Transverse colon (tissue), 4 donors: ENCODE data around the gene TJP2. TPM values are rescaled to one million over a fixed set of nuclear protein-coding genes. Genes with fewer than 3 reads are reported as not detected.

ENCODE experiments used
- DNase-seq: peaks from one replicate; pipeline ENCODE4 v3.0.0-alpha.2; 2019
- H3K27ac ChIP-seq, 4 donors: fragments of 200-600 bp; sonication (generic); 2 replicates each; pipeline ENCODE4 v1.5.1; 2016 to 2018; ENCODE audit warnings: inconsistent platforms in 4 of 4
- H3K27me3 ChIP-seq: fragments of 200-600 bp; sonication (generic); 2 replicates; pipeline ENCODE4 v1.5.1; 2017; ENCODE audit warnings: inconsistent platforms
- H3K36me3 ChIP-seq, 4 donors: fragments of 200-600 bp; sonication (generic); 2 replicates each; pipeline ENCODE4 v1.5.1; 2017 to 2019; ENCODE audit warnings: inconsistent platforms in 4 of 4
- H3K4me1 ChIP-seq, 4 donors: fragments of 200-600 bp; sonication (generic); 2 replicates each; pipeline ENCODE4 v1.5.1; 2017 to 2020; ENCODE audit warnings: inconsistent platforms in 4 of 4
- H3K4me3 ChIP-seq, 4 donors: fragments of 200-600 bp; sonication (generic); 1 replicate in 1 of 4; 2 replicates in 3 of 4; pipeline versions ENCODE4 v1.5.1 to v1.6.1; 2017 to 2019; ENCODE audit warnings: inconsistent platforms in 4 of 4
- H3K9me3 ChIP-seq, 2 donors: fragments of 200-600 bp; sonication (generic); 2 replicates each; pipeline ENCODE4 v1.5.1; 2017 to 2019; ENCODE audit warnings: inconsistent platforms in 2 of 2
- EP300 ChIP-seq: sonication (generic); formaldehyde crosslinking; IDR thresholded peaks from one replicate; pipeline ENCODE4 v1.6.1; 2017; ENCODE audit warnings: antibody characterized with exemption, low read depth
- POLR2A ChIP-seq: fragments of 450-650 bp; IDR thresholded peaks from one replicate; pipeline ENCODE4 v1.6.1; 2016; ENCODE audit warnings: antibody characterized with exemption, mild to moderate bottlenecking, moderate library complexity
- POLR2AphosphoS5 ChIP-seq, 3 donors: sonication (generic); formaldehyde crosslinking; IDR thresholded peaks; one replicate each; pipeline ENCODE4 v1.6.1; 2016; ENCODE audit warnings: antibody characterized with exemption in 3 of 3
- WGBS, 2 donors: methylation state at CpG; one replicate each; pipeline ENCODE4 v1.1.5; 2018; ENCODE audit warnings: low coverage in 1 of 2; 5-methylcytosine and 5-hydroxymethylcytosine counted together
- in situ Hi-C, 4 donors: fragments of 200-750 bp; cut with MboI; loops; one replicate each; pipeline versions ENCODE4 v1.15.0 to v1.15.1; 2017; ENCODE audit warnings: low sequenced_read_pairs in 3 of 4, low pct_ligation_motif_present in 1 of 4, low pct_unique_long_range_greater_than_20kb in 1 of 4
- intact Hi-C: fragments of 100-400 bp; cut with DNase I; formaldehyde crosslinking; loops from one replicate; pipeline ENCODE4 v1.15.1; 2023; ENCODE audit warnings: low total_unique reads
- total RNA-seq, 4 donors: library from RNA; depleted of rRNA; stranded (reverse); fragments of >200 nt; gene quantifications; one replicate each; pipeline ENCODE4 v1.1.0, GENCODE V29; 2016
- TF ChIP-seq, protein P1 (sequence below), 5 experiments: fragments of 200-600 bp in 3 of 5; fragments of 450-650 bp in 2 of 5; sonication (generic) in 3 of 5; IDR thresholded peaks; 1 replicate in 2 of 5; 2 replicates in 3 of 5; pipeline ENCODE4 v1.5.1; 2016 to 2017; ENCODE audit warnings: antibody characterized with exemption in 5 of 5, inconsistent platforms in 3 of 5, mild to moderate bottlenecking in 2 of 5, moderate library complexity in 1 of 5

The TJP2 gene
- total RNA-seq, 4 donors from 2014 or later: 128 to 282 (median 202) TPM

DNA sequence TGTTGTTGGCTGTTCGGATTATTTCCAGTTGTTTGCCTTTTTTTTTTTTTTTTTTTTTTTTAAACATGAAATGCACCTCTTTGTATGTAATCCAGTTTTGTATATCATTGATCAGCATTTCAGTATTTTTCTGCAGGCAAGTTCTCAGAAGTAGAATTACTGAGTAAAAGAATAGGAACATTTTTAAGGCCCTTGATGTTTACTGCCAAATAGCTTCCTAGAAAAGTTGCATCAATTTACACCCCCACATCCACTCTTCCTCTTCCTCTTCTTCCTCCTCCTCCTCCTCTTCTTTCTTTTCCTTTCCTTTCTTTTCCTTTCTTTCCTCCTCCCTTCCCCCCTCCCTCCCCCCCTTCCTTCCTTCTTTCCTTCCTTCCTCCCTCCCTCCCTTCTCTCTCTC, 81.5 kb downstream of the TJP2 start:
- H3K27ac ChIP-seq: no peak overlapping the region
- no peaks in the 10 kb centered on the region for H3K27me3 ChIP-seq
- WGBS, 2 donors: 90 to 94% methylated on average over 1 of the region's 1 CpG
- in situ Hi-C loops (no loop called here), intact Hi-C loops (no loop called here)
- no peaks in the 10 kb centered on the region for H3K9me3 ChIP-seq
- TF ChIP-seq, protein P1, sequence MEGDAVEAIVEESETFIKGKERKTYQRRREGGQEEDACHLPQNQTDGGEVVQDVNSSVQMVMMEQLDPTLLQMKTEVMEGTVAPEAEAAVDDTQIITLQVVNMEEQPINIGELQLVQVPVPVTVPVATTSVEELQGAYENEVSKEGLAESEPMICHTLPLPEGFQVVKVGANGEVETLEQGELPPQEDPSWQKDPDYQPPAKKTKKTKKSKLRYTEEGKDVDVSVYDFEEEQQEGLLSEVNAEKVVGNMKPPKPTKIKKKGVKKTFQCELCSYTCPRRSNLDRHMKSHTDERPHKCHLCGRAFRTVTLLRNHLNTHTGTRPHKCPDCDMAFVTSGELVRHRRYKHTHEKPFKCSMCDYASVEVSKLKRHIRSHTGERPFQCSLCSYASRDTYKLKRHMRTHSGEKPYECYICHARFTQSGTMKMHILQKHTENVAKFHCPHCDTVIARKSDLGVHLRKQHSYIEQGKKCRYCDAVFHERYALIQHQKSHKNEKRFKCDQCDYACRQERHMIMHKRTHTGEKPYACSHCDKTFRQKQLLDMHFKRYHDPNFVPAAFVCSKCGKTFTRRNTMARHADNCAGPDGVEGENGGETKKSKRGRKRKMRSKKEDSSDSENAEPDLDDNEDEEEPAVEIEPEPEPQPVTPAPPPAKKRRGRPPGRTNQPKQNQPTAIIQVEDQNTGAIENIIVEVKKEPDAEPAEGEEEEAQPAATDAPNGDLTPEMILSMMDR (IDR thresholded peaks at IDR 0.05): no peak
- no peak for TF ChIP-seq POLR2AphosphoS5 (IDR thresholded peaks at IDR 0.05)
- H3K36me3 ChIP-seq: peaks cover 0 to 18% (median 8%) of the 10 kb centered on the region in 4 donors
- no peaks in the 10 kb centered on the region for H3K4me1 ChIP-seq
- no peak for DNase-seq
- H3K4me3 ChIP-seq: no peak overlapping the region

DNA sequence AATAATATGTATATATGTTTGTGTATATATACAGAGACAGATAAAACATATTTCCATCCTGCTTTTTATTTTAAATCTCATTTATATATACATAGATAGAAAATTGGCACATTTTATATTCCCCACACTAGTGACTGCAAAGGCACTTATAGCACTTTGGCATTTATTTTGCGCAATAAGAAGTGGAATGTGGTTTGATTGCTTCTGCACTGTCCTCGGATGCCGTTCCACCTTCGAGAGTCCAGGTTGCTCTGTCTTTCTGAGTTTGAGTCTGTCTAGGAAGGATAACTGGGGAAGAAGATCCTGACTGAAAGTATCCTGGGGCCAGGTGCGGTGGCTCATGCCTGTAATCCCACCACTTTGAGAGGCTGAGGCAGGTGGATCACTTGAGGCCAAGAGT, 84.5 kb downstream of the TJP2 start:
- no peak overlapping the region for H3K4me3 ChIP-seq
- H3K4me1 ChIP-seq: no peaks in the 10 kb centered on the region
- TF ChIP-seq POLR2AphosphoS5 (IDR thresholded peaks at IDR 0.05): no peak
- TF ChIP-seq, protein P1 (IDR thresholded peaks at IDR 0.05): no peak
- no peak for TF ChIP-seq POLR2A
- TF ChIP-seq EP300: no peak
- no peak for DNase-seq
- no peaks in the 10 kb centered on the region for H3K27me3 ChIP-seq
- H3K9me3 ChIP-seq: no peaks in the 10 kb centered on the region
- no peak overlapping the region for H3K27ac ChIP-seq
- 76 to 83% methylated on average over 4 to 5 of the region's 5 CpGs for WGBS, 2 donors
- in situ Hi-C loops: no loop called here
- intact Hi-C loops: no loop called here
- peaks cover 0 to 10% (median 0%) of the 10 kb centered on the region in 4 donors for H3K36me3 ChIP-seq

DNA sequence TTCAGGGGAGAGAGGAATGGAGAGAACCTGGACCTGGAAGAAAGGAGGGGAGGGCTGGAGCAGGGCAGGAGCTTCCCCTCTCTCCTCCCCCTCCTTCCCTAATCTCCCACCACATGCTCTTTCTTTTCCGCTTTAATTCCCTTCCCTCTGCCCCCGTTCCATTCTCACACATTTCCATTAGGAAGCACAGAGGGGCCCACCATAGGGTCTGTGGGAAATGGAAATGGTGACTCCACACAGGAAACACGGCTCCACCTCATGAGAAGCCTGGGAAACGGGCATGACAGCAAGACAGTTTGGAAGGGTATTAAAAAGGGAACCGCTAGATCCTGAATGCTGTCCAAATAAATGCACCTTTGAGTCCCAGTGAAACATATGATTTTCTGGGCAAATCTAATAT, 86.1 kb downstream of the TJP2 start:
- Histone ChIP-seq H3K27ac (no peak overlapping the region), H3K27me3 (no peaks in the 10 kb centered on the region), H3K4me1 (no peaks in the 10 kb centered on the region), H3K9me3 (no peaks in the 10 kb centered on the region), H3K36me3 (no peaks in the 10 kb centered on the region), H3K4me3 (no peak overlapping the region)
- 57 to 75% methylated on average over 3 to 4 of the region's 5 CpGs for WGBS, 2 donors
- TF ChIP-seq, protein P1 (IDR thresholded peaks at IDR 0.05): no peak
- TF ChIP-seq POLR2A: no peak
- TF ChIP-seq EP300: no peak
- no peak for TF ChIP-seq POLR2AphosphoS5 (IDR thresholded peaks at IDR 0.05)
- intact Hi-C loops (no loop called here), in situ Hi-C loops (no loop called here)
- no peak for DNase-seq

DNA sequence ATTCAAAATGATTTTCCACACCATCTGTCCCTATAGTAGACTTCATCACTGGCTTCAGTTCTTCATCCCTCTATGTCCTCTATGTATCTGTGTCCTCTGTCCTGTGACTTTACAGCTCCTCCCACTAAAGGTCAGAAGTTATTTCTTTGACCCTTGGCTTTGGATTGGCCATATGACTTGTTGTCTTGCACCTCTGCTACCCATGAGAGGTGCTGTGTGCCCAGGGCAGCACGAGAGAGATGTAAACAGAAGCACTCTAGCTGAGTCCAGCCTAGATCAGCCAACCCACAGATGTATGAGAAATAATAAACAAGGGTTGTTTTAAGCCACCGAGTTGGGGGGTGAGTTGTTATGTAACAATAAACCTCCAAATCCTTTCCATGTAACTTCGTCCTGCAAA, 87.6 kb downstream of the TJP2 start:
- H3K27me3 ChIP-seq: no peaks in the 10 kb centered on the region
- DNase-seq: no peak
- H3K4me1 ChIP-seq: no peaks in the 10 kb centered on the region
- no peak for TF ChIP-seq POLR2A
- TF ChIP-seq, protein P1 (IDR thresholded peaks at IDR 0.05): no peak
- TF ChIP-seq EP300: no peak
- H3K9me3 ChIP-seq: no peaks in the 10 kb centered on the region
- WGBS, 2 donors: 52 to 54% methylated on average over 2 to 3 of the region's 3 CpGs
- H3K36me3 ChIP-seq: no peaks in the 10 kb centered on the region
- no peak overlapping the region for H3K27ac ChIP-seq
- intact Hi-C loops: no loop called here
- in situ Hi-C loops: no loop called here
- no peak overlapping the region for H3K4me3 ChIP-seq
